ENCODE measurements around the gene AGO1. TPM values are rescaled to one million over a fixed set of nuclear protein-coding genes. Genes with fewer than 3 reads are reported as not detected.
"Not testable (repeated sequence)": the region's sequence is repeated elsewhere in the genome, so short reads cannot be mapped to it uniquely, and the experiment has no call there.

AGO1 gene
- total and polyA plus RNA-seq, 7 donors: 3.0 to 26.3 (median 17.1) TPM

DNA sequence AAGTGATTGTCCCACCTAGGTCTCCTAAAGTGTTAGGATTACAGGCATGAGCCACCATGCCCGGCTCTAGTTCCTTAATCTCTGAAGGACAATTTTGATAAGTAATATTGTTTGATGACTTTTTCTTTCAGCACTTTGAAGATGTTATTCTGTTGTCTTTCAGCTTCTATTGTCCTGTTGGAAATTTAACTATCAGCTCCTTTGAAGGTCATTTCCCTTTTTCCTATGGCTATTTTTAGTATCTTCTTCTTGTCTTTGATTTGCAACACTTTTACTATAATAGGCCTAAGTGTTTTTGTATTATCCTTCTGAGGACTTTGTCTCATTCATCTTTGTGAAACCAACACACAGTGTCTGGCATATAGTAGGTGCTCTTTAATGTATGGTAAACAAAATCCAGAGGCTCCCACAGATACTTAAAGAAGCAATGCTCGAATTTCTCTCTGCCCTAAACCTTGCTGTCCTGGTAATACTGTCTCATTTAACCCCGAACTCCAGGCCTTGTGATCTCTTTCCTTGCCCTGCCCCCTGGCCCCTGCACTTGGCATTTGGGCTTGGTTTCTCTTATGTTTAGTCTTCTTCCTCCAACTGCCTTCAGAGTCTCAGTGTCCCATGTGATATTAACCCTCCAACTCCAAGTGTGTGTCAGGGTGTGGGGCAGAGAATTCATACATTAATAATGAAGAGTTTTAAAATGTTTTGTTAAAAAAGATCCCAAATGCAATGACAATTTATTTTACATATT lies 19.0 kb upstream of the AGO1 start:
- no peak for TF ChIP-seq POLR2AphosphoS5 (IDR thresholded peaks at IDR 0.05)
- TF ChIP-seq CTCF (IDR thresholded peaks at IDR 0.05): no peak
- no peak for TF ChIP-seq POLR2A (IDR thresholded peaks at IDR 0.05)
- no peak for TF ChIP-seq EP300 (IDR thresholded peaks at IDR 0.05)
- whole genome bisulfite sequencing, 2 donors: 72 to 74% methylated on average over 3 of the region's 3 CpGs
- no peak overlapping the region for H3K27ac ChIP-seq
- H3K4me1 ChIP-seq: no peaks in the 10 kb centered on the region
- intact Hi-C loops (cut with DNase I): no loop called here
- no peaks in the 10 kb centered on the region for H3K36me3 ChIP-seq
- no peak for DNase-seq
- H3K27me3 ChIP-seq: no peaks in the 10 kb centered on the region
- H3K9me3 ChIP-seq: no peaks in the 10 kb centered on the region
- no peak overlapping the region for H3K4me3 ChIP-seq

GRCh38 chr1:35864813-35865212 lies 18.2 kb upstream of the AGO1 start:
- intact Hi-C loops (cut with DNase I): no loop called here
- WGBS, 2 donors: 86 to 90% methylated on average over 5 of the region's 5 CpGs
- Histone ChIP-seq H3K4me1 (no peaks in the 10 kb centered on the region), H3K4me3 (no peak overlapping the region), H3K9me3 (no peaks in the 10 kb centered on the region), H3K27me3 (no peaks in the 10 kb centered on the region), H3K36me3 (no peaks in the 10 kb centered on the region), H3K27ac (no peak overlapping the region)
- no peak for DNase-seq
- TF ChIP-seq CTCF (IDR thresholded peaks at IDR 0.05): no peak
- no peak for TF ChIP-seq POLR2A (IDR thresholded peaks at IDR 0.05)
- no peak for TF ChIP-seq EP300 (IDR thresholded peaks at IDR 0.05)
- TF ChIP-seq POLR2AphosphoS5 (IDR thresholded peaks at IDR 0.05): no peak

DNA sequence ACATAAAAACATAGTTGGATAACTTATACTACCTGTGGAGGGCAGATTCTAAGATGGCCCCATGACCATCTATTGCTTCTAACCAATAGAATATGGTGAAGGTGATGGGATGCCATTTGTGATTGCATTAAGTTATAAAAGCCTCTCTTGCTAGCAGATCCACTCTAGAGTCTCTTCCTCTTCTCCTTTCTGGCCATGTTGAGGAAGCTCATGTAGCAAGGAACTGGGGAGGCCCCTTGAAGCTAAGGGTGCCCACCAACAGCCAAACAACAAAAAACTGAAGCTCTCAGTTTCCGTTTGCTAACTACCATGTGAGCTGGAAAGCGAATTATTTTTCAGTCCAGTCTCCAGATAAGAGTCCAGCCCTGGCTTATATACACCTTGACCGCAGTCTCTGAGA lies 16.0 kb upstream of the AGO1 start:
- no peak for DNase-seq
- intact Hi-C loops (cut with DNase I): no loop called here
- Histone ChIP-seq H3K27ac (no peak overlapping the region), H3K4me3 (no peak overlapping the region), H3K4me1 (no peaks in the 10 kb centered on the region), H3K9me3 (no peaks in the 10 kb centered on the region), H3K27me3 (no peaks in the 10 kb centered on the region), H3K36me3 (no peaks in the 10 kb centered on the region)
- no peak for TF ChIP-seq EP300 (IDR thresholded peaks at IDR 0.05)
- WGBS, 2 donors: 80 to 88% methylated on average over 3 of the region's 3 CpGs

GRCh38 chr1:35869245-35869950 lies 13.6 kb upstream of the AGO1 start:
- H3K4me1 ChIP-seq; H3K27me3 ChIP-seq; H3K9me3 ChIP-seq; H3K4me3 ChIP-seq; H3K27ac ChIP-seq; H3K36me3 ChIP-seq; DNase-seq; intact Hi-C loops (cut with DNase I): not testable (repeated sequence)
- WGBS, 2 donors: 93 to 94% methylated on average over 34 of the region's 34 CpGs

GRCh38 chr1:35870651-35871309 lies 12.2 kb upstream of the AGO1 start:
- intact Hi-C loops (cut with DNase I): no loop called here
- no peak for DNase-seq
- Histone ChIP-seq H3K36me3 (no peaks in the 10 kb centered on the region), H3K4me1 (no peaks in the 10 kb centered on the region), H3K27ac (no peak overlapping the region), H3K4me3 (no peak overlapping the region), H3K27me3 (no peaks in the 10 kb centered on the region), H3K9me3 (no peaks in the 10 kb centered on the region)
- WGBS, 2 donors: 75 to 90% methylated on average over 2 of the region's 2 CpGs
- no peak for TF ChIP-seq POLR2A (IDR thresholded peaks at IDR 0.05)
- TF ChIP-seq POLR2AphosphoS5 (IDR thresholded peaks at IDR 0.05): no peak
- no peak for TF ChIP-seq EP300 (IDR thresholded peaks at IDR 0.05)
- no peak for TF ChIP-seq CTCF (IDR thresholded peaks at IDR 0.05)
